Activated T-helper 17 cell treated with anti-CD3 and anti-CD28 coated beads, Interleukin-2, amount 50 U/mL, for 72 hours (primary cell): ENCODE data around the gene EGFL6. TPM values are rescaled to one million over a fixed set of nuclear protein-coding genes. Genes with fewer than 3 reads are reported as not detected.

ENCODE experiments used
- ATAC-seq: fragments of 150-1000 bp; cut with Tn5 transposase; replicated peaks from 2 replicates; pipeline ENCODE4 v1.10.0; 2021; ENCODE audit warnings: mild to moderate bottlenecking, moderate library complexity
- H3K27ac Mint-ChIP-seq: one replicate; pipeline ENCODE4 v1.8.0; 2022; ENCODE audit warnings: mixed read lengths
- H3K27me3 Mint-ChIP-seq: one replicate; pipeline ENCODE4 v1.8.0; 2022; ENCODE audit warnings: mixed read lengths
- H3K36me3 Mint-ChIP-seq: one replicate; pipeline ENCODE4 v1.8.0; 2022; ENCODE audit warnings: low read depth, mild to moderate bottlenecking, mixed read lengths
- H3K4me1 Mint-ChIP-seq: one replicate; pipeline ENCODE4 v1.8.0; 2022; ENCODE audit warnings: mixed read lengths
- H3K4me3 Mint-ChIP-seq: one replicate; pipeline ENCODE4 v1.8.0; 2022; ENCODE audit warnings: mild to moderate bottlenecking, mixed read lengths
- H3K9me3 Mint-ChIP-seq: one replicate; pipeline ENCODE4 v1.8.0; 2022; ENCODE audit warnings: mixed read lengths
- total RNA-seq, 2 donors: library from RNA; stranded (reverse); gene quantifications; one replicate each; pipeline ENCODE4 v1.2.3, GENCODE V29; 2022

Gene EGFL6
- total RNA-seq, 2 donors from 2014 or later: 0.21 to 1.3 TPM

DNA sequence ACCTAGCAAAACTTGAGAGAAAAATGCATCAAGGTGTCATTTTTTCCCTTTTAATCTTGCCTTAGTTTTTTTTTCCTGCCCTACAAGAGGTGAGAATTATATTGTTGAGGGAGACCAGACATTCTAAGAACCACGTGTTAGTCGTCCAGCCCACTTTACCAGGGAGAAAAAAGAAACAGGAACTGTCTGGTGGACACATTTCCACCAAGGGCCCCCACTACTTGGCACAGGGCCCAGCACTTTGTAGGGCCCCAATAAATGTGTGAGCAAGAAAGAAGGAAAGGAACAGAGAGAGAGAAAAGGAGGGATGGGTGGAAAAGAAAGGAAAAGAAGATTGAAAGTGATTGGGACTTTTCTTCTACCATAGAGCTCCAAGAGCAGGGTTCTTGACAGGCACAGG lies 3.9 kb upstream of the EGFL6 start:
- H3K9me3 Mint-ChIP-seq: no peaks in the 10 kb centered on the region
- ATAC-seq: no peak
- H3K4me1 Mint-ChIP-seq: no peaks in the 10 kb centered on the region
- no peak overlapping the region for H3K27ac Mint-ChIP-seq
- no peak overlapping the region for H3K4me3 Mint-ChIP-seq
- H3K36me3 Mint-ChIP-seq: no peaks in the 10 kb centered on the region
- peaks cover 19% of the 10 kb centered on the region for H3K27me3 Mint-ChIP-seq

GRCh38 chrX:13570261-13570605 lies 832 bp downstream of the EGFL6 start:
- no peak for ATAC-seq
- Mint-ChIP-seq H3K4me3 (peak overlapping the region; percentile 37), H3K36me3 (no peaks in the 10 kb centered on the region), H3K27me3 (peaks cover 19% of the 10 kb centered on the region), H3K27ac (no peak overlapping the region), H3K4me1 (no peaks in the 10 kb centered on the region), H3K9me3 (no peaks in the 10 kb centered on the region)

DNA sequence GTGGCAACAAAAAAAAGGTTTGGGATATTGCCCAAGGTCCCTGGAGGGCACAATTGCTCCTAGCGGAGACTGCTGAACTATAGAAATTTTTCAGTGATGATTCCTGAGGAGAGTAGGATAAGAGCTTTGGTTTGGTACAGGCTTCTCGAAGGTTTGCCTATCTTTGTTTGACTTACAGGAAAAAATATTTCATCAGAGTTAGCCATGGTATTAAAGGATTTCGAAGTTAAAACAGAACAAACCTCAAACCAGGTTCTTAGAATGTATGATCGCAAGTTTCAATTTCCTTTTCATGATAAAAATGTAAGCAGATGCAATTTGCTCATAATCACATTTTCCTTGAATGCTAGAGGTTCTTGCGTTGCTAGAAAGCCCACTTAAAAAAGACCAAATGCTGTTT lies 1.7 kb downstream of the EGFL6 start:
- H3K4me1 Mint-ChIP-seq: no peaks in the 10 kb centered on the region
- no peak for ATAC-seq
- H3K27me3 Mint-ChIP-seq: peaks cover 19% of the 10 kb centered on the region
- H3K27ac Mint-ChIP-seq: no peak overlapping the region
- no peaks in the 10 kb centered on the region for H3K36me3 Mint-ChIP-seq
- H3K9me3 Mint-ChIP-seq: no peaks in the 10 kb centered on the region
- no peak overlapping the region for H3K4me3 Mint-ChIP-seq

DNA sequence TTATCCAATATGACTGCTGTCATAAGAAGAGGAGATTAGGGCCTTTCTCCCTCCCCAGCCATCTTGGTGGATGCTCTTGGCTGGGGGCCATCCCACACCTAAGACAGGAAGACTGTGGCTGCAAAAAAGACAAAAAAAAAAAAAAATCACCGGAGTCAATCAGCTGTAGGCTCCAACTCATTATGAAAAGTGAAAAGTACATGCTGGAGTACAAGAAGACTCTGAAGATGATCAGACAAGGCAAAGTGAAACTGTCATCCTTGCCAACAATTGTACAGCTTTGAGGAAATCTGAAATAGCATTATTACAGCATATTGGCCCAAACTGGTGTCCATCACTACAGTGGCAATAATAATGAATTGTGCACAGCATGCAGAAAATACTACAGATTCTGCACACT lies 5.2 kb downstream of the EGFL6 start:
- peaks cover 5% of the 10 kb centered on the region for H3K27me3 Mint-ChIP-seq
- no peak overlapping the region for H3K4me3 Mint-ChIP-seq
- no peak for ATAC-seq
- no peaks in the 10 kb centered on the region for H3K36me3 Mint-ChIP-seq
- no peaks in the 10 kb centered on the region for H3K4me1 Mint-ChIP-seq
- H3K27ac Mint-ChIP-seq: no peak overlapping the region
- H3K9me3 Mint-ChIP-seq: no peaks in the 10 kb centered on the region

- no peak for ATAC-seq
- no peak overlapping the region for H3K4me3 Mint-ChIP-seq
- no peaks in the 10 kb centered on the region for H3K36me3 Mint-ChIP-seq
- peaks cover 13% of the 10 kb centered on the region for H3K27me3 Mint-ChIP-seq
- H3K9me3 Mint-ChIP-seq: no peaks in the 10 kb centered on the region
- H3K4me1 Mint-ChIP-seq: no peaks in the 10 kb centered on the region
- no peak overlapping the region for H3K27ac Mint-ChIP-seq
Measured at GRCh38 chrX:13579661-13580060, 10.3 kb downstream of the EGFL6 start.

- no peaks in the 10 kb centered on the region for H3K9me3 Mint-ChIP-seq
- ATAC-seq: no peak
- no peak overlapping the region for H3K27ac Mint-ChIP-seq
Measured at GRCh38 chrX:13581554-13581953, 12.2 kb downstream of the EGFL6 start.

DNA sequence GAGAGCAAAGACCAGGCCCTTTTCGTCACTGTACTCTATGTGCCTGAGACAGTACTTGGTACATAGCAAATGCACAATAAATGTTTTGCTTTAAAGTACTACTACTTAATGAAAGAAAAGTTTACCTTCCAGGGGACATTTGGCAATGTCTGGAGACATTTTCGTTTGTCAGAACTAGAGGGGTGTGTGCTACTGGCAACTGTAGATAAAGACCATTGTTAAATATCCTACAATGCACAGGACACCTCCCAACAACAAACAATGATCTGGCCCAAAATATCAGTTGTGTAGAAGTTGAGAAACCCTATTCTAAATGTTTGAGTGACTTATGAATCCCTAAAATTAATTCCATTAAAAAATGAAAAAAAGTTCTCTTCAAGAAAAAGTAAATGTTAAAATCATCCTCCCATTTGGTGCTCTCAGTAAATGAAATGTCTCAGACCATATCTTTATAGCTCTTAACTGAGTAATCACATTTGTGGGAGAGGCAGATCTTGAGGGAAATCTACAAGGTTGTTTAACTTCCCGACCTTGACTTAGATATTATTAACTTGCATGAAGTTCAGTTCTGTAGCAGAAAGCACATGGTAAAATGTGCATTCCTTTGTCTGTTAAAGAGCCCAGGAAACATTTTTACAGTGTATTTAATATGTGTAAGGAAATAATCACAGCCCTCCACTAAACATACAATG lies 18.5 kb downstream of the EGFL6 start:
- H3K4me3 Mint-ChIP-seq: no peak overlapping the region
- peaks cover 16% of the 10 kb centered on the region for H3K27me3 Mint-ChIP-seq
- no peak overlapping the region for H3K27ac Mint-ChIP-seq

More at GRCh38 chrX:13581554-13581953, 12.2 kb downstream of the EGFL6 start:
- no peak overlapping the region for H3K4me3 Mint-ChIP-seq
- H3K36me3 Mint-ChIP-seq: no peaks in the 10 kb centered on the region
- H3K4me1 Mint-ChIP-seq: no peaks in the 10 kb centered on the region
- H3K27me3 Mint-ChIP-seq: peaks cover 22% of the 10 kb centered on the region

DNA sequence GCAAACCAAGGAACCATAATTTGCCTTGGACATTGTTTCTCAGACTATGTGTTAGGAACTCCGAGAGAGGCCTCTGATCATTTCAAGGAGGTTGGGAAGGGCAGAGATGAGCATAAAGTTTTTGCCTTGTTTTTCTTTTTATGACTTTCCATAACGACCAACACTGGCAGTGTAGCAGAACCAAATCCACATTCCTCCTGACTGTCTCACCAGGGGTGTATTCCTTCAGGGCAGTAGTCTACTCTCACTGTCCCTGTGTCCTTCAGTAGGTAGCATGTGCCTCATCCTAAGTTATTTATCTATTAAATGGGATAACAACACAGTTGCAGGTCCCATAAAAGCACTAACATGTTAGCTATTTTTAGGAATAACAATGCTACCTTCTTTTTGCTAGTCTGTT lies 20.8 kb downstream of the EGFL6 start:
- H3K4me1 Mint-ChIP-seq: no peaks in the 10 kb centered on the region
- no peak for ATAC-seq
- H3K27ac Mint-ChIP-seq: no peak overlapping the region
- H3K4me3 Mint-ChIP-seq: no peak overlapping the region
- H3K36me3 Mint-ChIP-seq: no peaks in the 10 kb centered on the region
- H3K9me3 Mint-ChIP-seq: no peaks in the 10 kb centered on the region
- peaks cover 20% of the 10 kb centered on the region for H3K27me3 Mint-ChIP-seq

More for the DNA sequence above, 18.5 kb downstream of the EGFL6 start:
- Mint-ChIP-seq H3K4me1 (no peaks in the 10 kb centered on the region), H3K36me3 (no peaks in the 10 kb centered on the region), H3K9me3 (no peaks in the 10 kb centered on the region)
- no peak for ATAC-seq

- Mint-ChIP-seq H3K27me3 (peaks cover 17% of the 10 kb centered on the region), H3K4me3 (no peak overlapping the region), H3K4me1 (no peaks in the 10 kb centered on the region), H3K27ac (no peak overlapping the region), H3K9me3 (no peaks in the 10 kb centered on the region), H3K36me3 (no peaks in the 10 kb centered on the region)
- no peak for ATAC-seq
Measured at GRCh38 chrX:13590914-13591313, 21.5 kb downstream of the EGFL6 start.

DNA sequence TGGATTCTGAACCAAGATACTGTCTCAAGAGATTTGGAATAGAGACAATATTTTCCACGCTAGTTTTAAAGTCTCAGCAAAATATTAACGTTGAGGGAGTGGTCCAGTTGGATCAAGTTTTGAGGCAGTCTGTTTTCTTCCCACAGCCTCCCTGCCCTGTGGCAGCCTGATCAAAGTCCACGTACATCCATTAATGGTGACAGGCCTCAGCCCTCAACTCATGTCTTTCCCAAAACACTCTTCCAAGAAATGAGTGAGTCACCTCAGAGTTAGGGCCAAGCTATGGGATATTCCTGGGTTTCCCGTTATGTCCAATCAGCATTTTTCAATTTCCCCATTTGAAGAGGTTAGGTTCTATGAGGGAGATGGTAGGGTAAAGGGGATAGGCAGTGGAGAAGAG lies 28.5 kb downstream of the EGFL6 start:
- no peaks in the 10 kb centered on the region for H3K9me3 Mint-ChIP-seq
- peaks cover 18% of the 10 kb centered on the region for H3K27me3 Mint-ChIP-seq
- H3K4me3 Mint-ChIP-seq: no peak overlapping the region
- ATAC-seq: no peak
- no peaks in the 10 kb centered on the region for H3K4me1 Mint-ChIP-seq
- no peaks in the 10 kb centered on the region for H3K36me3 Mint-ChIP-seq
- no peak overlapping the region for H3K27ac Mint-ChIP-seq

GRCh38 chrX:13598877-13599276 lies 29.5 kb downstream of the EGFL6 start:
- no peak for ATAC-seq
- H3K27me3 Mint-ChIP-seq: peaks cover 10% of the 10 kb centered on the region
- H3K9me3 Mint-ChIP-seq: no peaks in the 10 kb centered on the region
- no peak overlapping the region for H3K4me3 Mint-ChIP-seq
- H3K27ac Mint-ChIP-seq: no peak overlapping the region
- no peaks in the 10 kb centered on the region for H3K4me1 Mint-ChIP-seq
- H3K36me3 Mint-ChIP-seq: no peaks in the 10 kb centered on the region

DNA sequence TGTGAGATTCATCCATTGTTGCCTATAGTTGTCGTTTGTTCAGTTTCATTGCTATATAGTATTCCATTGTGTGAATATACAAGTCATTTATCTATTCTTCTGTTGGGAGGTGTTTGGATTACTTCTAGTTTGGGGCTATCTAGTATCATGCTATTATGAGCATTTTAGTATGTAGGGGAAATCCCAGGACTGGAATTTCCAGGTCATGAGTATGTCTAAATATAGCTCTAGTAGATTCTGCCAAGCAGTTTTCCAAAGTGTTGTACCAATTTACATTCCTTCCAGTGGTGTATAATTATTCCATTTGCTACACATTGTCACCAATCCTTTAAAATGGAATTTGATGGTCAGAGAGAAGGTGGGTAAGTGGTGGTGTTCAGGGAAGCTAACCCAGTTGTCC lies 30.1 kb downstream of the EGFL6 start:
- no peaks in the 10 kb centered on the region for H3K4me1 Mint-ChIP-seq
- H3K36me3 Mint-ChIP-seq: no peaks in the 10 kb centered on the region
- H3K9me3 Mint-ChIP-seq: no peaks in the 10 kb centered on the region
- H3K27me3 Mint-ChIP-seq: peaks cover 6% of the 10 kb centered on the region
- no peak overlapping the region for H3K27ac Mint-ChIP-seq
- no peak overlapping the region for H3K4me3 Mint-ChIP-seq
- ATAC-seq: no peak

GRCh38 chrX:13605611-13606010 lies 36.2 kb downstream of the EGFL6 start:
- no peaks in the 10 kb centered on the region for H3K36me3 Mint-ChIP-seq
- no peak overlapping the region for H3K4me3 Mint-ChIP-seq
- peaks cover 6% of the 10 kb centered on the region for H3K27me3 Mint-ChIP-seq
- no peaks in the 10 kb centered on the region for H3K9me3 Mint-ChIP-seq
- no peaks in the 10 kb centered on the region for H3K4me1 Mint-ChIP-seq
- H3K27ac Mint-ChIP-seq: no peak overlapping the region
- no peak for ATAC-seq

GRCh38 chrX:13607331-13607995 lies 38.1 kb downstream of the EGFL6 start:
- ATAC-seq: no peak
- no peaks in the 10 kb centered on the region for H3K9me3 Mint-ChIP-seq
- no peaks in the 10 kb centered on the region for H3K36me3 Mint-ChIP-seq
- H3K27ac Mint-ChIP-seq: no peak overlapping the region
- no peaks in the 10 kb centered on the region for H3K27me3 Mint-ChIP-seq
- no peaks in the 10 kb centered on the region for H3K4me1 Mint-ChIP-seq
- no peak overlapping the region for H3K4me3 Mint-ChIP-seq

GRCh38 chrX:13607996-13608365 lies 38.6 kb downstream of the EGFL6 start:
- Mint-ChIP-seq H3K27me3 (no peaks in the 10 kb centered on the region), H3K4me1 (no peaks in the 10 kb centered on the region), H3K9me3 (no peaks in the 10 kb centered on the region)

More at GRCh38 chrX:13607996-13608365, 38.6 kb downstream of the EGFL6 start:
- Mint-ChIP-seq H3K4me3 (no peak overlapping the region), H3K36me3 (no peaks in the 10 kb centered on the region), H3K27ac (no peak overlapping the region)
- no peak for ATAC-seq
